DMS79 treated with DMSO at 0.1 percent for 48 hours (cell line): Measurements from ENCODE around the gene EMILIN2.
A peak's percentile ranks its signal among the peaks of the same experiment; 100 is the strongest.

ENCODE experiments used
- DNase-seq: peaks from one replicate; lab custom pipeline; 2025; lab: John Stamatoyannopoulos, UW

The EMILIN2 gene

GRCh38 chr18:2900684-2901422 lies 54.0 kb downstream of the EMILIN2 start:
- peak; percentile 51 for DNase-seq

GRCh38 chr18:2901423-2901985 lies 54.7 kb downstream of the EMILIN2 start:
- DNase-seq = no peak

GRCh38 chr18:2902327-2902726 lies 55.5 kb downstream of the EMILIN2 start:
- DNase-seq = no peak

GRCh38 chr18:2903006-2903405 lies 56.2 kb downstream of the EMILIN2 start:
- DNase-seq = peak; percentile 34

- no peak for DNase-seq
Measured at GRCh38 chr18:2905854-2906703, 59.3 kb downstream of the EMILIN2 start.

- peak; percentile 39 for DNase-seq
Measured at GRCh38 chr18:2906704-2907549, 60.1 kb downstream of the EMILIN2 start.

GRCh38 chr18:2907550-2908135 lies 60.8 kb downstream of the EMILIN2 start:
- DNase-seq = no peak

- no peak for DNase-seq
Measured at GRCh38 chr18:2908166-2908945, 61.5 kb downstream of the EMILIN2 start.

- no peak for DNase-seq
Measured at GRCh38 chr18:2908946-2909335, 62.1 kb downstream of the EMILIN2 start.

GRCh38 chr18:2909431-2910140 lies 62.8 kb downstream of the EMILIN2 start:
- DNase-seq = no peak

GRCh38 chr18:2910261-2910660 lies 63.5 kb downstream of the EMILIN2 start:
- DNase-seq = no peak

- no peak for DNase-seq
Measured at GRCh38 chr18:2910751-2911425, 64.1 kb downstream of the EMILIN2 start.

GRCh38 chr18:2911533-2911932 lies 64.7 kb downstream of the EMILIN2 start:
- no peak for DNase-seq

- no peak for DNase-seq
Measured at GRCh38 chr18:2912357-2913299, 65.8 kb downstream of the EMILIN2 start.

GRCh38 chr18:2913398-2914005 lies 66.7 kb downstream of the EMILIN2 start:
- DNase-seq = no peak

GRCh38 chr18:2914185-2914880 lies 67.5 kb downstream of the EMILIN2 start:
- no peak for DNase-seq

- DNase-seq = no peak
Measured at GRCh38 chr18:2914881-2915240, 68.1 kb downstream of the EMILIN2 start.
